Mucosa of stomach (tissue), 1 donor: Measurements from ENCODE around the gene GHRHR.

Experiments
- H3K27me3 ChIP-seq: one replicate; pipeline ENCODE4 v1.7.0; 2013; ENCODE audit warnings: mild to moderate bottlenecking, low read length; ENCODE audit not compliant: control insufficient read depth, insufficient read depth
- H3K36me3 ChIP-seq: one replicate; pipeline ENCODE4 v1.7.0; 2013; ENCODE audit warnings: low read length; ENCODE audit not compliant: control insufficient read depth, insufficient read depth
- H3K4me1 ChIP-seq: one replicate; pipeline ENCODE4 v1.7.0; 2013; ENCODE audit warnings: mild to moderate bottlenecking, low read length; ENCODE audit not compliant: control insufficient read depth, insufficient read depth
- H3K4me3 ChIP-seq: one replicate; pipeline ENCODE4 v1.7.0; 2013; ENCODE audit warnings: low read length
- H3K9ac ChIP-seq: one replicate; pipeline ENCODE4 v1.7.0; 2013; ENCODE audit warnings: mild to moderate bottlenecking, low read length, moderate library complexity
- H3K9me3 ChIP-seq: one replicate; pipeline ENCODE4 v1.7.0; 2013; ENCODE audit warnings: mild to moderate bottlenecking, low read length, moderate library complexity; ENCODE audit not compliant: control insufficient read depth
- donor health status: Pancreatic carcinoma.

The GHRHR gene

DNA sequence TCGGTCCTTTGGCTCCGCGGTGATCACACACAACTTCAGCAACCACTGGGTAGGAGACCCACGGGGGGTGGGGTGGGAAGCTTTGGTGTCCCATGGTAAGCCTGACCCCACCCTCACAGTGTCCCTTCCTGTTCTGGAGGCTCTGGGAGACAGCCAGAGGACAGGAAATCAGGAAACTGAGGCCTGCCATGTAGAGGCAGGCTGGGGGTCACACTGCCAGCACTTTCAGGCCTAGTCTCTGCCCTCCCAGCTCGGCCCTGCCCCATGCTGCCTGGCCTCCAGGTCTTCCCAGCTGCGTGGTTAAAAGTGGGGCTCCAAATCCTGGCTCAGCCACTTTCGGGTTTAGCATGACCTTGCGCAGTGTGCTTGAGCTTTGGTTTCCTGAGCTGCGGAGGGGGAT, 41.2 kb upstream of the GHRHR start:
- Histone ChIP-seq H3K36me3 (no peaks in the 10 kb centered on the region), H3K4me3 (no peak overlapping the region), H3K4me1 (peaks cover 4% of the 10 kb centered on the region), H3K9ac (no peak overlapping the region), H3K27me3 (no peaks in the 10 kb centered on the region), H3K9me3 (peaks cover 4% of the 10 kb centered on the region)

GRCh38 chr7:30923009-30923773, 40.6 kb upstream of the GHRHR start:
- no peak overlapping the region for H3K4me3 ChIP-seq
- H3K36me3 ChIP-seq: no peaks in the 10 kb centered on the region

GRCh38 chr7:30923774-30924413, 39.9 kb upstream of the GHRHR start:
- Histone ChIP-seq H3K9ac (no peak overlapping the region), H3K4me3 (no peak overlapping the region), H3K9me3 (peaks cover 4% of the 10 kb centered on the region), H3K4me1 (peaks cover 4% of the 10 kb centered on the region), H3K36me3 (no peaks in the 10 kb centered on the region), H3K27me3 (no peaks in the 10 kb centered on the region)

More at GRCh38 chr7:30923009-30923773, 40.6 kb upstream of the GHRHR start:
- H3K9ac ChIP-seq: no peak overlapping the region
- H3K9me3 ChIP-seq: peaks cover 4% of the 10 kb centered on the region
- no peaks in the 10 kb centered on the region for H3K27me3 ChIP-seq
- peaks cover 4% of the 10 kb centered on the region for H3K4me1 ChIP-seq

- Histone ChIP-seq H3K36me3 (no peaks in the 10 kb centered on the region), H3K4me1 (peaks cover 4% of the 10 kb centered on the region), H3K9ac (no peak overlapping the region), H3K9me3 (peaks cover 4% of the 10 kb centered on the region), H3K27me3 (no peaks in the 10 kb centered on the region), H3K4me3 (no peak overlapping the region)
These were observed 39.1 kb upstream of the GHRHR start for GRCh38 chr7:30924624-30925023.

GRCh38 chr7:30925117-30925516, 38.6 kb upstream of the GHRHR start:
- Histone ChIP-seq H3K4me3 (no peak overlapping the region), H3K9me3 (peaks cover 4% of the 10 kb centered on the region), H3K36me3 (no peaks in the 10 kb centered on the region), H3K27me3 (no peaks in the 10 kb centered on the region), H3K9ac (no peak overlapping the region), H3K4me1 (peaks cover 4% of the 10 kb centered on the region)

- Histone ChIP-seq H3K4me1 (peaks cover 4% of the 10 kb centered on the region), H3K27me3 (no peaks in the 10 kb centered on the region)
These were observed 37.8 kb upstream of the GHRHR start for GRCh38 chr7:30925913-30926312.

DNA sequence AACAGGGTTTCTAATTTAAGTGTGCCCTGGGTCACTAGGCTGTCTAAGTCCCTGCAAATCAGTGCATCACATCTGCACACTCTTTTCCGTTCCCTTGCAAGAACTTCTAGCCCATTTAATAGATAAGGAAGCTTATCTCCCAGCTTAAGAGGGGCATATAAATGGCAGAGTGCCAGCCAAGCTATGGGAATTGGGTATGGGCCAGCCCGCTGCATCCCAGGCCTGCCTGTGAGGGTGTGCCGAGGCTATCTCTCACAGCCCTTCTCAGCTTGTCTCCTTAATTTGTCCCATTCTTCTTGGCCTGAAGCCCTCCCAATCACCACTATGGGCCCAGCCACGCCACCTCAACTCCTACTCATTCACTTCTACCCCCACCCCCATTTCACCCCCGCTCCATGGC, 37.4 kb upstream of the GHRHR start:
- Histone ChIP-seq H3K4me1 (peaks cover under 1% of the 10 kb centered on the region), H3K36me3 (no peaks in the 10 kb centered on the region), H3K27me3 (no peaks in the 10 kb centered on the region), H3K9me3 (peaks cover 4% of the 10 kb centered on the region), H3K4me3 (no peak overlapping the region), H3K9ac (no peak overlapping the region)

More at GRCh38 chr7:30925913-30926312, 37.8 kb upstream of the GHRHR start:
- Histone ChIP-seq H3K36me3 (no peaks in the 10 kb centered on the region), H3K9me3 (peaks cover 4% of the 10 kb centered on the region), H3K4me3 (no peak overlapping the region), H3K9ac (no peak overlapping the region)

GRCh38 chr7:30927040-30927439, 36.7 kb upstream of the GHRHR start:
- peaks cover 4% of the 10 kb centered on the region for H3K9me3 ChIP-seq
- H3K27me3 ChIP-seq: no peaks in the 10 kb centered on the region
- no peak overlapping the region for H3K4me3 ChIP-seq
- H3K9ac ChIP-seq: no peak overlapping the region
- no peaks in the 10 kb centered on the region for H3K4me1 ChIP-seq
- H3K36me3 ChIP-seq: no peaks in the 10 kb centered on the region

DNA sequence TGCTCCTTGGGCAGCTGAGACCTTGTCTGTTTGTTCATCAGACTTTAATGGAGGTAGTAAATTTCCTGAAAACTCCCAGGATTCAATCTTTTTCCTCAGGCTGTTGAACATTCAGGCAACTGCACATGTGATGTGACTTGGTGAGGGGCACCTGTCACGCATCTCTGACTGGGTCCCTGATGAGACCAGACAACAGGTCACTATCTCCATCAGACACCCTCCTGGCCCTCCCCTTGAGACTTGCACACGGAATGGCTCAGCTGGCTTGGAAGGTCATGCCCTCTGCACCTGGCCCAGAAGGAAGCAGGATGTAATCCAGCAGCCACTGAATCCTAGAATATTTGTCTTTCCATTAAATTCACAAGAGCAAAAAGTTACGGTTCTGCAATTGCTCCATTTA, 36.2 kb upstream of the GHRHR start:
- Histone ChIP-seq H3K9ac (no peak overlapping the region), H3K4me3 (no peak overlapping the region), H3K9me3 (peaks cover 4% of the 10 kb centered on the region), H3K4me1 (no peaks in the 10 kb centered on the region), H3K36me3 (no peaks in the 10 kb centered on the region), H3K27me3 (no peaks in the 10 kb centered on the region)

DNA sequence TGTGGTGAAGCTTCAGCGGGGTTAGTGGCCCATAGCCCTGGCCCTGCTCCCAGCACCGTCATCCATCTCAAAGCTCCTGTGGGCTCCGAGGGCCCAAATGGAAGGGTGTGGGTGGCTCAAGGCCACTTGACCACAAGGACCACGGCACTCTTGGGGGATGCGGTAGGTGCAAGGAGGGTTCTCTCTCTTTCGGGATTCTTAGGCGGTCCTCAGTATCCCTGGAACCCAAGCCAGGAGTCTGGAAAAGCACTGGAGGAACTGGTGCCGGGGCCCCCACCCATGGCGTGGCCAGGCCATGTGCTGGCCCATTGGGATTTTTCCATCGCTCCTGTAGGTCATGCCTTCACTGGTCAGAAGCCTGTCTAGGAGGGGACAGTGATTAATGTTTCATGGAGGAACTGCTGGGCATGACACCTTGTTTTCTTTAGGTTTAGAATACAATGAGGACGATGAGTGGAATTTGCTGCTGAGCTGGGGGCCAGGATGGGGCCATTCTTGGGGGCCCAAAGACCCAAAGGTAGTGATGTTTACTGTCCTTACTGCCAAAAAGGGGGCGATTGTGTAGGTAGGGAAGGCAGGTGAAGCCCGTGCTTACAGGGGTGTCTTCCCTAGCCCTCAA, 35.4 kb upstream of the GHRHR start:
- peaks cover 4% of the 10 kb centered on the region for H3K9me3 ChIP-seq
- no peaks in the 10 kb centered on the region for H3K36me3 ChIP-seq
- H3K4me1 ChIP-seq: no peaks in the 10 kb centered on the region
- no peak overlapping the region for H3K9ac ChIP-seq
- H3K27me3 ChIP-seq: no peaks in the 10 kb centered on the region
- H3K4me3 ChIP-seq: no peak overlapping the region

DNA sequence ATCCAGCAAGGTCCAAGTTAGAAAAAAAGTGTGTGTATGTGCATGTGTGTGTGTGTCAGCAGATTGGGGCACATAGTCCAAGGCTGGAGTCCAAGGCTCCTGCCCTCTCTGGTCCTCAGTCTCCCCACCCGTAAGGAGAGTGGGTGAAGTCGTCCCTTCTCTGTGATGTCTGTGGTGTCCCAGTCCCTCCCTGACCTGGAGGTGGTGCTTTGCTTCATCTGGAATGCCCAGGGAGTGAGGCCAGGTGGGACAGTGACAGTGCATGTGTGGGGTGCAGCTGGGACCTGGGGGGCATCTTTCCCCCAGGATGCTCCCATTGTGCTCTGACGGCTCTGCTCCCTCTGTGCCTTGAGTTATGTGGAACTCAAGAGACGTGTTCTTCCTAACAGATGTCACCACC, 34.1 kb upstream of the GHRHR start:
- H3K9ac ChIP-seq: no peak overlapping the region
- H3K9me3 ChIP-seq: peaks cover 4% of the 10 kb centered on the region
- H3K4me1 ChIP-seq: no peaks in the 10 kb centered on the region
- H3K36me3 ChIP-seq: no peaks in the 10 kb centered on the region
- H3K4me3 ChIP-seq: no peak overlapping the region
- no peaks in the 10 kb centered on the region for H3K27me3 ChIP-seq

GRCh38 chr7:30930621-30931020, 33.1 kb upstream of the GHRHR start:
- Histone ChIP-seq H3K9me3 (peaks cover 4% of the 10 kb centered on the region), H3K36me3 (no peaks in the 10 kb centered on the region), H3K27me3 (no peaks in the 10 kb centered on the region), H3K4me1 (no peaks in the 10 kb centered on the region), H3K4me3 (no peak overlapping the region), H3K9ac (no peak overlapping the region)
